Smooth muscle cell (in vitro differentiated cells): Measurements from ENCODE around the gene APOBEC2. TPM values are rescaled to one million over a fixed set of nuclear protein-coding genes. Genes with fewer than 3 reads are reported as not detected.
"Not testable (repeated sequence)": the region's sequence is repeated elsewhere in the genome, so short reads cannot be mapped to it uniquely, and the experiment has no call there.

Experiments
- DNase-seq: peaks from one replicate; lab custom pipeline; 2025; ENCODE audit not compliant: unreplicated experiment; lab: John Stamatoyannopoulos, UW
- H2AFZ ChIP-seq: fragments of 200-600 bp; sonication (generic); 2 replicates; pipeline ENCODE4 v1.6.0; 2016; ENCODE audit warnings: antibody characterized with exemption, low read depth, mild to moderate bottlenecking
- H3F3A ChIP-seq: fragments of 200-600 bp; sonication (generic); 2 replicates; pipeline ENCODE4 v1.6.0; 2017; ENCODE audit warnings: antibody characterized with exemption, low read depth
- H3K27ac ChIP-seq: fragments of 200-600 bp; sonication (generic); 2 replicates; pipeline ENCODE4 v1.5.1; 2016; ENCODE audit warnings: low read depth, mild to moderate bottlenecking
- H3K27me3 ChIP-seq: fragments of 200-600 bp; sonication (generic); 2 replicates; pipeline ENCODE4 v1.6.1; 2016; ENCODE audit warnings: low read depth, mild to moderate bottlenecking
- H3K36me3 ChIP-seq: fragments of 200-600 bp; sonication (generic); 2 replicates; pipeline ENCODE4 v1.5.1; 2016; ENCODE audit warnings: low read depth
- H3K4me1 ChIP-seq: fragments of 200-600 bp; sonication (generic); 2 replicates; pipeline ENCODE4 v1.5.1; 2016; ENCODE audit warnings: low read depth
- H3K4me2 ChIP-seq: fragments of 200-600 bp; sonication (generic); 2 replicates; pipeline ENCODE4 v1.6.0; 2016; ENCODE audit warnings: mild to moderate bottlenecking
- H3K4me3 ChIP-seq: fragments of 200-600 bp; sonication (generic); 2 replicates; pipeline ENCODE4 v1.5.1; 2016; ENCODE audit warnings: mild to moderate bottlenecking
- H3K79me2 ChIP-seq: fragments of 200-600 bp; sonication (generic); 2 replicates; pipeline ENCODE4 v1.6.0; 2016; ENCODE audit warnings: low read depth, mild to moderate bottlenecking
- H3K9ac ChIP-seq: fragments of 200-600 bp; sonication (generic); 2 replicates; pipeline ENCODE4 v1.6.0; 2016; ENCODE audit warnings: low read depth
- H3K9me3 ChIP-seq: fragments of 200-600 bp; sonication (generic); replicated peaks from 2 replicates; pipeline ENCODE4 v1.5.1; 2016; ENCODE audit warnings: low read depth
- H4K20me1 ChIP-seq: fragments of 200-600 bp; sonication (generic); 2 replicates; pipeline ENCODE4 v1.6.0; 2016; ENCODE audit warnings: low read depth
- WGBS: methylation state at CpG from one replicate; pipeline ENCODE4 v1.1.7; 2016; ENCODE audit warnings: low lambda C conversion rate; 5-methylcytosine and 5-hydroxymethylcytosine counted together
- polyA plus RNA-seq: library from polyadenylated mRNA; unstranded; fragments of >200 nt; fragmentation: Nextera tagmentation; extraction: Ambion mirVana; gene quantifications from 2 replicates; pipeline ENCODE4 v1.2.1, GENCODE V29; 2016
- total RNA-seq: library from RNA; depleted of rRNA; stranded (reverse); fragments of >200 nt; gene quantifications from 2 replicates; pipeline ENCODE4 v1.2.3, GENCODE V29; 2014
- TF ChIP-seq, protein P1 (sequence below): fragments of 200-600 bp; sonication (generic); IDR thresholded peaks from 2 replicates; pipeline ENCODE4 v1.5.1; 2017; ENCODE audit warnings: borderline replicate concordance, mild to moderate bottlenecking, antibody characterized with exemption; ENCODE audit not compliant: insufficient read depth, poor library complexity, severe bottlenecking

APOBEC2 gene
- total and polyA plus RNA-seq, 2 experiments from 2014 or later: 1.2 TPM; not detected in 1

DNA sequence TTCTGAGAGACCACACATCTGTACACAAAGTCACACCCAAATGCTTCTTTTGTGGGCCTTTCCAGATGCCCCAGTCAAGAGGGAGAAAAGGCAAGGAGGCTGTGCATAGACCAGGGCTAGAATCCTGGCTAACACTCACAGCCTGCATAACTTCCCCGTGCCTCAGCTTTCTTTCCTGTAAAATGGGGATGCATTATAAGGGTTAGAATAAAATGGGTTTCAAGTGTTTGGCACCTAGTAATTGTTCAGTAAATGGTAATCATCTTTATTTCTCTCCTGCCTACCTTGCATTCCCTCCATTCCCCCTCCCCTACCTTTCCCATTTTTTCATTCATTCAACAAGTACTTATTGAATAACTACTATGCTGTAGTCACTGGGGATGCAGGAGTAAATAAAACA is 43.3 kb upstream of the APOBEC2 start:
- no peak overlapping the region for H3K27ac ChIP-seq
- WGBS: 100% methylated on average over 1 of the region's 1 CpG
- H3K9me3 ChIP-seq: no peaks in the 10 kb centered on the region
- no peaks in the 10 kb centered on the region for H4K20me1 ChIP-seq
- H3K79me2 ChIP-seq: no peaks in the 10 kb centered on the region
- DNase-seq: no peak
- no peaks in the 10 kb centered on the region for H3K36me3 ChIP-seq
- no peak overlapping the region for H2AFZ ChIP-seq
- no peak overlapping the region for H3K4me2 ChIP-seq
- no peaks in the 10 kb centered on the region for H3F3A ChIP-seq
- no peak overlapping the region for H3K9ac ChIP-seq
- H3K27me3 ChIP-seq: no peaks in the 10 kb centered on the region
- H3K4me1 ChIP-seq: no peaks in the 10 kb centered on the region
- H3K4me3 ChIP-seq: no peak overlapping the region
- TF ChIP-seq, protein P1, sequence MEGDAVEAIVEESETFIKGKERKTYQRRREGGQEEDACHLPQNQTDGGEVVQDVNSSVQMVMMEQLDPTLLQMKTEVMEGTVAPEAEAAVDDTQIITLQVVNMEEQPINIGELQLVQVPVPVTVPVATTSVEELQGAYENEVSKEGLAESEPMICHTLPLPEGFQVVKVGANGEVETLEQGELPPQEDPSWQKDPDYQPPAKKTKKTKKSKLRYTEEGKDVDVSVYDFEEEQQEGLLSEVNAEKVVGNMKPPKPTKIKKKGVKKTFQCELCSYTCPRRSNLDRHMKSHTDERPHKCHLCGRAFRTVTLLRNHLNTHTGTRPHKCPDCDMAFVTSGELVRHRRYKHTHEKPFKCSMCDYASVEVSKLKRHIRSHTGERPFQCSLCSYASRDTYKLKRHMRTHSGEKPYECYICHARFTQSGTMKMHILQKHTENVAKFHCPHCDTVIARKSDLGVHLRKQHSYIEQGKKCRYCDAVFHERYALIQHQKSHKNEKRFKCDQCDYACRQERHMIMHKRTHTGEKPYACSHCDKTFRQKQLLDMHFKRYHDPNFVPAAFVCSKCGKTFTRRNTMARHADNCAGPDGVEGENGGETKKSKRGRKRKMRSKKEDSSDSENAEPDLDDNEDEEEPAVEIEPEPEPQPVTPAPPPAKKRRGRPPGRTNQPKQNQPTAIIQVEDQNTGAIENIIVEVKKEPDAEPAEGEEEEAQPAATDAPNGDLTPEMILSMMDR: no peak

DNA sequence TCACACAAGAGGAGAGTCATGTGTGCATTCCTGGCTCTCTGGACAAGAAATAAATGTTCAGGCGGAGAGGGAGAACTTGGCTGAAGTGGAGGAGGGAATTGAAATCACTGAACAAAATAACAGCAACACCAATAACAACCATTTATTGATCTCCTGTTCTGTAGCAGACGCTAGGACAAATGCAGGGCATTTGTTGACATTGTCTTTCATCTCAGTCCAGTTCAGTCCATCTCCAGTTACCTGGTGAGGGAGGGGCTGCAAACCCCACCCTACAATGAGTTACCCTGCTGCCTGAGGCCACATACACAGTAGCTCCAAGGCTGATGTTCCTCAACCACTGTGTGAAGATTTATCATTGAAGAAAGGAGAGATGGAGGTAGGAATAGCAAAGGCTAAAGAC is 41.3 kb upstream of the APOBEC2 start:
- Histone ChIP-seq H3K27me3 (no peaks in the 10 kb centered on the region), H3K4me1 (no peaks in the 10 kb centered on the region), H3K36me3 (no peaks in the 10 kb centered on the region), H2AFZ (no peak overlapping the region), H4K20me1 (no peaks in the 10 kb centered on the region), H3K27ac (no peak overlapping the region), H3K4me3 (no peak overlapping the region), H3F3A (no peaks in the 10 kb centered on the region), H3K4me2 (no peak overlapping the region), H3K9ac (no peak overlapping the region), H3K79me2 (no peaks in the 10 kb centered on the region), H3K9me3 (no peaks in the 10 kb centered on the region)
- 85% methylated on average over 2 of the region's 2 CpGs for WGBS
- TF ChIP-seq, protein P1: no peak
- no peak for DNase-seq

DNA sequence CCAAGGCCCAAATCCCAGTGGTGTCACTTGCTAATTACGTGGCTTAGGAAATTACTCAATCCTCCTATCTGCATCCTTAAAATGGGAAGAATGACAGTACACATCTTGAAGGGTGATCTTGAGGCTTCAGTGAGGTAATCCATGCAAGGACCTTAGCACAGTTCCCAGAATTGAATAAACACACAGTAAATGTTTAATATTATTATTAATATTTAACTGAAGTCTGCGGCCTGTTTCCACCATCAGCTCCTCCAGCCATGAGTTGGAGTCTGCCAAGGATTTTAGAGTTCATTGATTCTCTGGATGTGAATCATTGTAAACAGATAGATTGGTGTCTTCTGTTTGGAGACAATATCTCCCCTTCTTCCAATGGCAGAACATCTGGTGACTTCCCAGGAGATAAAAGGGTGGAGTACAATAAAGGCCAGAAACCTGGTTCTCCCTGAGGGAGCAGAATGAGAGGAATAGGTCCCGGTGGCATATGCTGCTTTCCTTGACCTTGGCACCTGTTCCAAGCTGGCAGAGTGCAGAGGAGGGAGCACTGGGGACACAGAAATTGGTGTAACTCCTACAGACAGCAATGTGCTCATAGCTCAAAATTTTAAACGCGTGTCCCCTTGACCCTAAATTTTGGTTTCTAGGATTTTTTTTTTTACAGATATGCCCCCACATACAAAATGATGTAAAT is 39.4 kb upstream of the APOBEC2 start:
- H3K4me1 ChIP-seq: no peaks in the 10 kb centered on the region
- H2AFZ ChIP-seq: no peak overlapping the region
- no peak overlapping the region for H3K9ac ChIP-seq
- no peaks in the 10 kb centered on the region for H3K9me3 ChIP-seq
- WGBS: 97% methylated on average over 5 of the region's 5 CpGs
- TF ChIP-seq, protein P1: no peak
- H3K4me3 ChIP-seq: no peak overlapping the region
- no peaks in the 10 kb centered on the region for H3K36me3 ChIP-seq
- no peak overlapping the region for H3K27ac ChIP-seq
- no peaks in the 10 kb centered on the region for H3F3A ChIP-seq
- H3K4me2 ChIP-seq: no peak overlapping the region
- no peaks in the 10 kb centered on the region for H3K27me3 ChIP-seq
- H3K79me2 ChIP-seq: no peaks in the 10 kb centered on the region
- no peaks in the 10 kb centered on the region for H4K20me1 ChIP-seq
- DNase-seq: no peak

DNA sequence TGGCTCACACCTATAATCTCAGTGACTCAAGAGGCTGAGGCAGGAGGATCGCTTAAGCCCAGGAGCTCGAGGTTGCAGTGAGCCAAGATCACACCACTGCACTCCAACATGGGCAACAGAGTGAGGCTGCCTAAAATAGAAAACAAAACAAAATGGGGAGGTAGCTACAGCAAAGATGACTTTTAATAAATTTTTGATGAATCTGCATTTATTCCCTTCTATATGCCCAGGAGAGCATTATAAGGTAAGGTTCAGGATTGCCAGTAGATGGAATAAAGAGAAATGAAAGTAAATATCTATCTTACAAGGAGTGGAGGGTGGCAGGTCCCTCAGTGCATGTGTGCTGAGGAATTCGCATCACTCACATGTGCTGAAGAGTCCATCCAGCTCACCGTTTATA is 38.2 kb upstream of the APOBEC2 start:
- no peaks in the 10 kb centered on the region for H3F3A ChIP-seq
- H3K9ac ChIP-seq: no peak overlapping the region
- no peaks in the 10 kb centered on the region for H3K79me2 ChIP-seq
- TF ChIP-seq, protein P1: no peak
- H3K36me3 ChIP-seq: no peaks in the 10 kb centered on the region
- no peaks in the 10 kb centered on the region for H3K9me3 ChIP-seq
- no peak overlapping the region for H2AFZ ChIP-seq
- no peaks in the 10 kb centered on the region for H3K27me3 ChIP-seq
- WGBS: 91% methylated on average over 4 of the region's 4 CpGs
- H3K4me3 ChIP-seq: no peak overlapping the region
- H3K27ac ChIP-seq: no peak overlapping the region
- H3K4me1 ChIP-seq: no peaks in the 10 kb centered on the region
- DNase-seq: no peak
- H4K20me1 ChIP-seq: no peaks in the 10 kb centered on the region
- H3K4me2 ChIP-seq: no peak overlapping the region

DNA sequence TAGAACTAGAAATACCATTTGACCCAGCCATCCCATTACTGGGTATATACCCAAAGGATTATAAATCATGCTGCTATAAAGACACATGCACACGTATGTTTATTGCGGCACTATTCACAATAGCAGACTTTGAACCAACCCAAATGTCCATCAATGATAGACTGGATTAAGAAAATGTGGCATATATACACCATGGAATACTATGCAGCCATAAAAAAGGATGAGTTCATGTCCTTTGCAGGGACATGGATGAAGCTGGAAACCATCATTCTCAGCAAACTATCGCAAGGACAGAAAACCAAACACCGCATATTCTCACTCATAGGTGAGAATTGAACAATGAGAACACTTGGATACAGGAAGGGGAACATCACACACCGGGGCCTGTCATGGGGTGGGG is 37.1 kb upstream of the APOBEC2 start:
- H3F3A ChIP-seq, H2AFZ ChIP-seq, H3K27ac ChIP-seq, H4K20me1 ChIP-seq, H3K9ac ChIP-seq, H3K36me3 ChIP-seq, H3K4me3 ChIP-seq, DNase-seq, H3K9me3 ChIP-seq, H3K27me3 ChIP-seq, H3K4me2 ChIP-seq, H3K4me1 ChIP-seq, H3K79me2 ChIP-seq: not testable (repeated sequence)
- 98% methylated on average over 5 of the region's 5 CpGs for WGBS
